Amniotic stem cell (primary cell): ENCODE measurements around the gene GNS.
"Not testable (repeated sequence)": the region's sequence is repeated elsewhere in the genome, so short reads cannot be mapped to it uniquely, and the experiment has no call there.

ENCODE experiments used
- DNase-seq: peaks from one replicate; lab custom pipeline; 2025; lab: John Stamatoyannopoulos, UW

The GNS gene

DNA sequence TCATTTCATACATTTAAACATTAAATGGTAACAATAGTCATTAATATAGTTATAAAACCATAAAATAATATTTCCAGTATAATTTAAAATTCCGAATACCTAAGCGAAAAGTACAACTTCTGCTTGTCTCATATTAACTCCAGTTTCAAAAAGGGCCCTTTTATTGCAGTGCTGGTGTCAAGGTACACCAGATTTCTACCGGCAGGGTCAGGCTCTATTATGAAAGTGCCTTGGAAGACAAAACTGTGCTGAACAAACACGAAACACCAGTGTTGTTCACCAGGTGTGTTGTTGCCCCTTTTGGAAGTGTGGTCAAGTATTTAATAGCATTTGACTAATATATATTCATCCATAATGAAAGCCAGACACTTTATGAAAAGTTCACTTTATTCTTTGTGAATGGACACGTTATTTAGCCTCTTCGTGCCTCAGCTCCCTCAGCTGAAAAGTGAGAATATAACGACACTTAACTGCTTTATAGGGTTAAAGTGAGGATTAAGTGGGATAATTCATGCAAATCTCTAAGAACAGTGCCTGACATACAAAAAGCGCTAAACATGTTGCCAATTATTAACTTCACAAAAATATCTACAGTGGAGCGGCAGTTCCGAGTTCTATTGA lies 20.3 kb upstream of the GNS start:
- no peak for DNase-seq

- not testable (repeated sequence) for DNase-seq
Observed at GRCh38 chr12:64775147-64775736, 16.0 kb upstream of the GNS start.

DNA sequence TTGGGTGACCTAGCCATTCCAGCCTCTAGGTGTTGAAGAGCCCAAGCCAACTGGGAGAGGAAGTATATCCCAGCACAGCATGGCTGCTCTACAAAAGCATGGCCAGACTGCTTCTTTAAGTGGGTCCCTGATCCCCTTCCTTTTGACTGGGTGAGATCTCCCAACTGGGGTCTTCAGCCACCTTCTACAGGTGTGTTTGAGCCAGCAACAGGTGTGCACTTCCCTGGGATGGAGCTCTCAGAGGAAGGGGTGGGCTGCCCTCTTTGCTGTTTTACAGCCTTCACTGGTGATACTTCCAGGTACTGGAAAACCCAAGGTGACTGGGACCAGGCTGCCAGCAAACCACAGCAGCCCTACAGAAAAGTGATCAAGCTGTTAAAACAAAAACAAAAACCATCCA lies 14.2 kb upstream of the GNS start:
- no peak for DNase-seq

- no peak for DNase-seq
Observed at GRCh38 chr12:64767495-64767894, 8.3 kb upstream of the GNS start.

DNA sequence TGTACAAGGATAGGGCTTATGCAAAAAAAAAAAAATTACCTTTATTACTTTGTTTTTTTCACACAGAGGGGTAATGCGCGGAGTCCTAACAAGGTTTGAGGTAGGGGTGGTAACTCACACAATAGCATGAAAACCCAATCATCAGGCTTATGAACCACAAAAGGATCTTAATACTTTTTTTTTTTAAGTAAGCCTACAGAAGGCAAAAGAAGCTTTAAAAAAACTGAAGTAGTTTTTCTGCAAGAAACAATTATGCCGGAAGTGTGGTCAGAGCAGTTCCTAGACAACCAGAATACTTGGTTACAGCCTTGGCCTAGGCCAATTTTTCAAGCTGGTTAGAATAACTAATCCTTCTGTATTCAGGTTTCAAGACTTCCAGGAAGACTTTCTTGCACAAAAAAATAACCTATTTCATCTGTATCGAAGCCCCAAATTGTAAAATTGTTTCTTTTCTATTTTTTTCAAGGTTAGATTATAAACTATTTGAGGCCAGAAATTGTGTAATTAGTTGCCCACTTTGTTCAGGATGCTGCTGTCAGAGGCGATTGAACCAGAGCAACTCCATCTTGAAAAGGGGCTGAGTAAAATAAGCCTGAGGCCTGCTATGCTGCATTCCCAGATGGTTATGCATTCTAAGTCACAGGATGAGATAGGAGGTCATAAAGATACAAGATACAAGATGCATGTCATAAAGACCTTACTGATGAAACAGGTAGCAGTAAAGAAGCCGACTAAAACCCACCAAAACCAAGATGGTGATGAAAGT lies 1.8 kb upstream of the GNS start:
- no peak for DNase-seq

- no peak for DNase-seq
Observed at GRCh38 chr12:64757771-64758170, 1.4 kb downstream of the GNS start.

DNA sequence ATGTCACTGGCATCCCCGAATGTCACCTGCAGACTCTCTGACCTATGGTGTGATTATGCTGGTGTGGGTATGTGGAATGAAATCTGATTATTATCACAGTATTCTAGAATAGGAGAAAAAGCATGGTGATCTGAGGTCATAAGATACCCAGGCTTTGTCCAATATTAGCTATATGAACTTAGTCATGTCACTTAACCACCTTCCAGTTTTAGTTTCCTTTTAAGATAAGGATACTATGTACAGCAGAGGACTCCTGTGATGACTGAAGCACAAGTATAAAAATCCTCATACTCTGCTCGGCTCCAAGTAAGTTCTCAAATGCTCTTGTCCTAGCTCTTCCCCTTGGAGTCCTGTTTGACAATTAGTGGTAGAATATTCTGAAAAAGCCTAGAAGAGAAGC lies 2.8 kb downstream of the GNS start:
- no peak for DNase-seq

DNA sequence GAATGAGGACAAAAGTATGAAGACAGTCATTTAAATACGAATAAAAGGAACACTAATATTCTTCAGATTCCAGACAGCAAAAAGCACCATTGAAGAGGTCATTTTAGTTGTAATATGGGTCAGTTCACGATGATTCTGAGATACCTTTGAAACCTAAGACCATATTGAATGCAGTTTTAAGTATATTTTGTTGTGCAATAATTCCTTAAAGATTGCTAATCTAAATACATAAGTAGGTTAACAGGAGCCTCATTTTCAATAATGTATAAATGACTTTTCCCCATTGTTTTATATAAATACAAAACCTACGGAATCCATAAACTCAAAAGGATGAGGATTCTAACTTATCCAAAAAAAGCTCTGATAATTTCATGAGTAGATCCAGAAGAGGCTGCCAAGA lies 5.8 kb downstream of the GNS start:
- DNase-seq, result no peak

- DNase-seq, result no peak
Observed at GRCh38 chr12:64752833-64753238, 6.4 kb downstream of the GNS start.

DNA sequence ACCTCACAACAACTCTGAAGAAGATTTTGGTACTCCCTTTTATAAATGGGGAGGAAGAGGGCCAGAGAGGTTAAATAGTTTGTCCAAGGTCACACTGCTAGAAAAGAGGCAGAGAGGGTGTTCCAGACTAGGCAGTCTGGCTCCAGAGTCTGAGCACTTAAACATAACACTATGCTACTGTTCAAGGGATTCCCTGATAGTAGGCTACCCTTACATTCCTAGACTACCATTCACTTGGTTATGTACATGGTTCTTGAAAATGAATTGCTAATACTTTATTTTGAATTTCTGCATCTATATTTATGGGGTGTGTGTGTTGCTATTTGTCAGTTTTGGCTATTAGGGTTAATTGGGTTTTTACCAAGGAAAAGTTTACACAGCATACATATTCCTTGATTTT lies 7.2 kb downstream of the GNS start:
- no peak for DNase-seq

- no peak for DNase-seq
Observed at GRCh38 chr12:64749461-64750200, 9.6 kb downstream of the GNS start.

- no peak for DNase-seq
Observed at GRCh38 chr12:64747695-64748094, 11.5 kb downstream of the GNS start.

GRCh38 chr12:64746663-64747062 lies 12.5 kb downstream of the GNS start:
- no peak for DNase-seq

DNA sequence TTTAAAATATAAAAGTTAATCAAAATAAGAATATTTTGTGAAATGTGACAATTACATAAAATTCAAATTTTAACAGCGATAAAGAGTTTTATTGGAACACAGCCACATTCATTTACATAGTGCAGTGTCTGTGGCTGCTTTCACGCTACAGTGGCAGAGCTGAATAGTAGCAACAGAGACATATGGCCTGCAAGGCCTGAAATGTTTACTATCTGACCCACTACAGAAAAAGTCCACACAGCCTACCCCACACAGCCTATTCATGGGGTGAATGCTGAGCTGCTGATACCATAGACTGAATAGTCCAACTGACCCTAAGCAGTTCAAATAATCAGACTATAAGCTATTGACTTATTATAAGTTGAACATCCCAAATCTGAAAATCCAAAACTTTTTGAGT lies 13.2 kb downstream of the GNS start:
- no peak for DNase-seq

DNA sequence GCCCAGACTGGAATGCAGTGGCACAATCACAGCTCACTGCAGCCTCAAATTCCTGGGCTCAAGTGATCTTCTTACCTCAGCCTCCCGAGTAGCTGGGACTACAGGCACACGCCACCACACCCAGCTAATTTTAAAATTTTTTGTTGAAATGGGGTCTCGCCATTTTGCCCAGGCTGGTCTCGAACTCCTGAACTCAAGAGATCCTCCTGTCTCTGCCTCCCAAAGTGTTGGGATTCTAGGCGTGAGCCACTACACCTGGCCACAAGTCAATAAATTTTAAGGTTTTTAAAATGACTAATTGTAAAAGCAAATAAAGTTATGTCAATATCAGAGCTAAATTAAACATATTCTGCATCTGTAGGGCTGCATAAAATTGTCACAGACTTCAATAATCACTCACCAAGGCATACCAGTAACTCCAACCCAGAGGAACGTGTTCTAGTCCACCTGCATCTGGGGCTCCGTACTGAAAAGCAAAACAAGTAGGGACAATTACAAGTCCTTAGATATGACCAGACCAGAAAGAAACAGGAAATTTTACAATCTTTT lies 13.9 kb downstream of the GNS start:
- DNase-seq, result no peak

- no peak for DNase-seq
Observed at GRCh38 chr12:64744422-64745258, 14.6 kb downstream of the GNS start.

DNA sequence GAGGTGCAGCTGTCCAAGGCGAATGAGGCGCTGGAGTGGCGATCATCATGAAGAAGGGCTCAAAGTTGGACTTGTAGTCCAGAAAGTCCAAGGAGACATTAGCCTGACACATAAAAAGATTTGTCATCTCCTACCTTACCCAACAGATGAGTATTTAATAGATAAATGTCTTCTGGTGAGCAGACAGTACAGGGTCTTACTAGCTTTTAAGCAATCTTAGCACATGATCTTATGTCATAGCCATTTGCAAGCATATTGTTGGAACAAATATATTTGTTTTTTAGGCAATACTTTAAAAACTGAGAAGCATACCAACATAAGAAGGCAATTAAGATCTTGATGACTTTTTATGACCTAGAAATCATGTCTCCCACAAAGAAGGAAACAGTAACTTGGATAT lies 16.0 kb downstream of the GNS start:
- DNase-seq, result no peak

- no peak for DNase-seq
Observed at GRCh38 chr12:64742416-64742815, 16.8 kb downstream of the GNS start.

DNA sequence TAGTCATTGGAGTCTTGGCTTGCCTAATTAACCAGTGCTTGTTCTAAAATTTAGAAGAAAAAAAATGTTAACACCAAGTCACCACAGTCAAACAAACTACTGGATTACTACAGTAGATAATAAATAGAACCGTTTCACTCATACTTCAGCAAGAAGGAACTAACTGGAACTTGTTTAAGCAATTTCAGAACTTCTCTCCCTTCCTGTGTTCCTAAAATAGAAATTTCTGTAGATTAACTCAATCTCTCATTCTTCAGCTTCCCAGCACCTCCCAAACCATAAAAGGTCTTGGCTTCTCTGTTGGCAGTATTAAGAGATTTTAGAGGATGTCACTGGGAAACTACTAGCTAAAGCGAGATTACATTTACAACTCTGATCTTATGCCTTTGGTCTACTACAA lies 18.6 kb downstream of the GNS start:
- no peak for DNase-seq

DNA sequence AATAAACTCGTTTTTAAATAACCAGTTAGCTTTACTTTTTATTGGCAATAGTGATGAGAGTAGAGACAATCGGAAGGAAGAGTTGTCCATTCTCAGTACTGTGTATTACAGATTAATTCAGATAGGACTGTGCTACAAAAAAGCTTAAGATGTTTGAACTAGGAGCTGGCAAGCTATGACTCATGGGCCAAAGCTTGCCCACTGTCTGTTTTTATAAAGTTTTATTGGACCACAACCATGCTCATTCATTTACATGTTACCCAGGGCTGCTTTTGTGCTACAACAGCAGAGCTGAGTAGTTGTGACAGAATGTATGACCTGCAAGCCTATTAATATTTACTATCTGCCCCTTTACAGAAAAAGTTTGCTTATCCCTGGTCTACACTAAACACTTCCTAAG lies 19.4 kb downstream of the GNS start:
- DNase-seq, result no peak

GRCh38 chr12:64737539-64737938 lies 21.7 kb downstream of the GNS start:
- no peak for DNase-seq

DNA sequence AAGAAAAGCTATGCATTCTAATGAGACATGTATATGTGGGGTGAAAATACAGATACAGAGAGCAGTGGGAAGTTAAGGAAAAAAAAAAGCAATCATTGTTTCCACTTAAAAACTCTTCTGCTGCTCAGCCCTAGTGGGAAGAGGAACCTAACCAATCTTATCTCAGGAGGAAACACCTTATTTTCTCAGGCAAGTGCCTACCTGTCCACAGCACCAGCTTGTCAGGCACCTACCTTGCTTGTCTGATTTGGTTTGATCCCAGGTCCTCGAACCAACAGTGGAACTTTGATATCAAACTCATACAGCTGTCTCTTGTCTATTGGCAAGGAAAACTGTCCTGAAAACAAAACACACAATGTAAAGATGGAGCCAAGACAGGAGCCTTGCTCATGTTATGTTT lies 22.4 kb downstream of the GNS start:
- no peak for DNase-seq
